ENCODE data around the gene CRISP2. TPM values are rescaled to one million over a fixed set of nuclear protein-coding genes. Genes with fewer than 3 reads are reported as not detected.

CRISP2 gene
- total and polyA plus RNA-seq, 2 experiments from 2014 or later: 0.63 to 1.2 TPM

DNA sequence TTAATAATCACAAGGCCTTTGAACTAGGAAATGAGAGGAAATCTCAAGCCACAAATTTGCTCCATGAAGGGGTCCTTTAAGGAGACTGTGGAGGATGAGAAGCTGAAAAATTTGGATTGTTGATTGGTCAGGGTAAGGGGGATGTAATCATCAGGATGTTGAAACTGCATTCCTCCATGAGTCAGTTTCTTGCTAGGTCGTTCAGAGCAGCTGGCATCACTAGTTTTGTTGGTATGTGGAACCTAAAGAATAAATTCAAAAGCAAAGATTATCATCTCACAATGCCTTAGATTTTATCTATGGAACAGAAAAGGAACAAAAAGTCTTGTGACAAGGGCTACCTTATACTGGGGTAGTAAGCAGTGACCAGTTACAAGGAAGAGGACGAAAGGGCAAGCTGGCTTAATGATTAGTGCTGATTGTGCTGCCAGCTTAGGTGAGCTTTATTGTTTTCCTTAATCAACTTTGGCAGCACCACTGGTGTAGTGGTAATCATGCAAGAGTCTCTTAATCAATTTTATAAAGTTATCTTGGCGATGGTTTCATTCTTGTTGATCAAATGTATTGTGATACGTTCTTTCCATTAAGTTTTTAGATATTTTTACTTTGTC, 36.6 kb downstream of the CRISP2 start:
- Histone ChIP-seq H3K27ac (ENCODE audit: low read depth) (no peak overlapping the region), H3F3A (replicated peaks; ENCODE audit: low read depth) (no peaks in the 10 kb centered on the region), H4K20me1 (replicated peaks; ENCODE audit: insufficient read depth) (no peaks in the 10 kb centered on the region), H3K9me2 (ENCODE audit: insufficient read depth) (no peaks in the 10 kb centered on the region), H3K27me3 (ENCODE audit: insufficient read depth) (no peaks in the 10 kb centered on the region), H3K4me2 (no peak overlapping the region), H3K4me1 (ENCODE audit: insufficient read depth) (no peaks in the 10 kb centered on the region), H3K4me3 (no peak overlapping the region), H3K36me3 (ENCODE audit: insufficient read depth) (no peaks in the 10 kb centered on the region), H2AFZ (no peak overlapping the region), H3K79me2 (replicated peaks; ENCODE audit: insufficient read depth) (no peaks in the 10 kb centered on the region)
- no peaks in the 10 kb centered on the region for H3K4me1 Mint-ChIP-seq
- H3K36me3 Mint-ChIP-seq (ENCODE audit: low read depth): no peaks in the 10 kb centered on the region
- no peak overlapping the region for H3K27ac Mint-ChIP-seq
- no peak for DNase-seq (ENCODE audit: low spot score)
- TF ChIP-seq ZNF331 (CRISPR knock-in tag; IDR thresholded peaks at IDR 0.05; ENCODE audit: low read depth): no peak
- no peak for TF ChIP-seq EZH2 (IDR thresholded peaks at IDR 0.05; ENCODE audit: low read depth, unreplicated experiment)
- no peak for TF ChIP-seq JUNB (IDR thresholded peaks at IDR 0.05; ENCODE audit: unreplicated experiment)
- no peak for ATAC-seq
- no peak overlapping the region for H3K4me3 Mint-ChIP-seq
- H3K9me3 Mint-ChIP-seq: peaks cover under 1% of the 10 kb centered on the region; the same call in 1 of the 3 replicates
- H3K27me3 Mint-ChIP-seq (ENCODE audit: insufficient read depth, low read depth, poor library complexity): no peaks in the 10 kb centered on the region

DNA sequence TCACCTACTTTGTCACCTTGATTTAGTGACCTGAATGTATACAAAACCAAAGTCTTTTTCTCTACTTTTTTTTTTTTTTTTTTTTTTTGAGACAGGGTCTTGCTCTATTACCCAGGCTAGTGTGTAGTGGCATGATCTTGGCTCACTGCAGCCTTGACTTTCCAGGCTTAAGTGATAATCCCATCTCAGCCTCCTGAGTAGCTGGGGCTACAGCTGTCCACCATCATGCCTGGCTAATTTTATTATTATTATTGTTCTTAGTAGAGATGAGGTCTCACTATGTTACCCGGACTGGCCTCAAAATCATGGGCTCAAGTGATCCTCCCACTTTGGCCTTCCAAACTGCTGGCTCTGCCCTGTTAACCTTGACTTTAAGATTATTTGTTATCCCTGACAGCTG, 37.5 kb downstream of the CRISP2 start:
- Mint-ChIP-seq H3K4me1 (no peaks in the 10 kb centered on the region), H3K27me3 (ENCODE audit: insufficient read depth, low read depth, poor library complexity) (no peaks in the 10 kb centered on the region), H3K9me3 (peaks cover 4% of the 10 kb centered on the region; the same call in 2 of the 3 replicates), H3K27ac (no peak overlapping the region), H3K4me3 (no peak overlapping the region), H3K36me3 (ENCODE audit: low read depth) (no peaks in the 10 kb centered on the region)
- Histone ChIP-seq H3K27ac (ENCODE audit: low read depth) (no peak overlapping the region), H3K4me2 (no peak overlapping the region), H3K79me2 (replicated peaks; ENCODE audit: insufficient read depth) (no peaks in the 10 kb centered on the region), H2AFZ (no peak overlapping the region), H4K20me1 (replicated peaks; ENCODE audit: insufficient read depth) (no peaks in the 10 kb centered on the region), H3K4me1 (ENCODE audit: insufficient read depth) (no peaks in the 10 kb centered on the region), H3K27me3 (ENCODE audit: insufficient read depth) (no peaks in the 10 kb centered on the region), H3K36me3 (ENCODE audit: insufficient read depth) (no peaks in the 10 kb centered on the region), H3F3A (replicated peaks; ENCODE audit: low read depth) (no peaks in the 10 kb centered on the region), H3K4me3 (no peak overlapping the region), H3K9me2 (ENCODE audit: insufficient read depth) (no peaks in the 10 kb centered on the region)
- ATAC-seq: no peak
- no peak for DNase-seq (ENCODE audit: low spot score)
- no peak for TF ChIP-seq STAT1 (IDR thresholded peaks at IDR 0.05; ENCODE audit: unreplicated experiment)
- TF ChIP-seq NANOG (IDR thresholded peaks at IDR 0.05; ENCODE audit: borderline replicate concordance): no peak
- TF ChIP-seq ZNF114 (CRISPR knock-in tag; IDR thresholded peaks at IDR 0.05): no peak
- no peak for TF ChIP-seq CREB1 (CRISPR knock-in tag; IDR thresholded peaks at IDR 0.05; ENCODE audit: low read depth)
- TF ChIP-seq, protein P1, sequence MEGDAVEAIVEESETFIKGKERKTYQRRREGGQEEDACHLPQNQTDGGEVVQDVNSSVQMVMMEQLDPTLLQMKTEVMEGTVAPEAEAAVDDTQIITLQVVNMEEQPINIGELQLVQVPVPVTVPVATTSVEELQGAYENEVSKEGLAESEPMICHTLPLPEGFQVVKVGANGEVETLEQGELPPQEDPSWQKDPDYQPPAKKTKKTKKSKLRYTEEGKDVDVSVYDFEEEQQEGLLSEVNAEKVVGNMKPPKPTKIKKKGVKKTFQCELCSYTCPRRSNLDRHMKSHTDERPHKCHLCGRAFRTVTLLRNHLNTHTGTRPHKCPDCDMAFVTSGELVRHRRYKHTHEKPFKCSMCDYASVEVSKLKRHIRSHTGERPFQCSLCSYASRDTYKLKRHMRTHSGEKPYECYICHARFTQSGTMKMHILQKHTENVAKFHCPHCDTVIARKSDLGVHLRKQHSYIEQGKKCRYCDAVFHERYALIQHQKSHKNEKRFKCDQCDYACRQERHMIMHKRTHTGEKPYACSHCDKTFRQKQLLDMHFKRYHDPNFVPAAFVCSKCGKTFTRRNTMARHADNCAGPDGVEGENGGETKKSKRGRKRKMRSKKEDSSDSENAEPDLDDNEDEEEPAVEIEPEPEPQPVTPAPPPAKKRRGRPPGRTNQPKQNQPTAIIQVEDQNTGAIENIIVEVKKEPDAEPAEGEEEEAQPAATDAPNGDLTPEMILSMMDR (conservative IDR thresholded peaks at IDR 0.05; ENCODE audit: low read depth in 2 of 2): no peak
- no peak for TF ChIP-seq EZH2phosphoT487 (IDR thresholded peaks at IDR 0.05; ENCODE audit: unreplicated experiment)
- TF ChIP-seq ZNF331 (CRISPR knock-in tag; IDR thresholded peaks at IDR 0.05; ENCODE audit: low read depth): no peak
- TF ChIP-seq, protein P2, sequence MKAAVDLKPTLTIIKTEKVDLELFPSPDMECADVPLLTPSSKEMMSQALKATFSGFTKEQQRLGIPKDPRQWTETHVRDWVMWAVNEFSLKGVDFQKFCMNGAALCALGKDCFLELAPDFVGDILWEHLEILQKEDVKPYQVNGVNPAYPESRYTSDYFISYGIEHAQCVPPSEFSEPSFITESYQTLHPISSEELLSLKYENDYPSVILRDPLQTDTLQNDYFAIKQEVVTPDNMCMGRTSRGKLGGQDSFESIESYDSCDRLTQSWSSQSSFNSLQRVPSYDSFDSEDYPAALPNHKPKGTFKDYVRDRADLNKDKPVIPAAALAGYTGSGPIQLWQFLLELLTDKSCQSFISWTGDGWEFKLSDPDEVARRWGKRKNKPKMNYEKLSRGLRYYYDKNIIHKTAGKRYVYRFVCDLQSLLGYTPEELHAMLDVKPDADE (IDR thresholded peaks at IDR 0.05): no peak
- TF ChIP-seq EZH2 (IDR thresholded peaks at IDR 0.05; ENCODE audit: low read depth, unreplicated experiment): no peak
- TF ChIP-seq, protein P3, sequence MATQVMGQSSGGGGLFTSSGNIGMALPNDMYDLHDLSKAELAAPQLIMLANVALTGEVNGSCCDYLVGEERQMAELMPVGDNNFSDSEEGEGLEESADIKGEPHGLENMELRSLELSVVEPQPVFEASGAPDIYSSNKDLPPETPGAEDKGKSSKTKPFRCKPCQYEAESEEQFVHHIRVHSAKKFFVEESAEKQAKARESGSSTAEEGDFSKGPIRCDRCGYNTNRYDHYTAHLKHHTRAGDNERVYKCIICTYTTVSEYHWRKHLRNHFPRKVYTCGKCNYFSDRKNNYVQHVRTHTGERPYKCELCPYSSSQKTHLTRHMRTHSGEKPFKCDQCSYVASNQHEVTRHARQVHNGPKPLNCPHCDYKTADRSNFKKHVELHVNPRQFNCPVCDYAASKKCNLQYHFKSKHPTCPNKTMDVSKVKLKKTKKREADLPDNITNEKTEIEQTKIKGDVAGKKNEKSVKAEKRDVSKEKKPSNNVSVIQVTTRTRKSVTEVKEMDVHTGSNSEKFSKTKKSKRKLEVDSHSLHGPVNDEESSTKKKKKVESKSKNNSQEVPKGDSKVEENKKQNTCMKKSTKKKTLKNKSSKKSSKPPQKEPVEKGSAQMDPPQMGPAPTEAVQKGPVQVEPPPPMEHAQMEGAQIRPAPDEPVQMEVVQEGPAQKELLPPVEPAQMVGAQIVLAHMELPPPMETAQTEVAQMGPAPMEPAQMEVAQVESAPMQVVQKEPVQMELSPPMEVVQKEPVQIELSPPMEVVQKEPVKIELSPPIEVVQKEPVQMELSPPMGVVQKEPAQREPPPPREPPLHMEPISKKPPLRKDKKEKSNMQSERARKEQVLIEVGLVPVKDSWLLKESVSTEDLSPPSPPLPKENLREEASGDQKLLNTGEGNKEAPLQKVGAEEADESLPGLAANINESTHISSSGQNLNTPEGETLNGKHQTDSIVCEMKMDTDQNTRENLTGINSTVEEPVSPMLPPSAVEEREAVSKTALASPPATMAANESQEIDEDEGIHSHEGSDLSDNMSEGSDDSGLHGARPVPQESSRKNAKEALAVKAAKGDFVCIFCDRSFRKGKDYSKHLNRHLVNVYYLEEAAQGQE (IDR thresholded peaks at IDR 0.05; ENCODE audit: unreplicated experiment): no peak
